HepG2 (cell line): Measurements from ENCODE around the gene PDP2. TPM values are rescaled to one million over a fixed set of nuclear protein-coding genes. Genes with fewer than 3 reads are reported as not detected.

Experiments
- ARNT ChIP-seq: fragments of 450-650 bp; IDR thresholded peaks from 2 replicates; pipeline ENCODE4 v1.6.1; 2017
- MEIS1 ChIP-seq: sonication (generic); formaldehyde crosslinking; IDR thresholded peaks from 2 replicates; pipeline ENCODE4 v1.9.0; 2021; ENCODE audit warnings: mild to moderate bottlenecking, missing genetic modification reagents, moderate library complexity, borderline replicate concordance
- PATZ1 ChIP-seq: sonication (generic); formaldehyde crosslinking; IDR thresholded peaks from 2 replicates; pipeline ENCODE4 v1.4.0; 2020; ENCODE audit warnings: missing genetic modification reagents
- ZBTB10 ChIP-seq: sonication (generic); formaldehyde crosslinking; IDR thresholded peaks from 2 replicates; pipeline ENCODE4 v1.4.0; 2020; ENCODE audit warnings: missing genetic modification reagents, borderline replicate concordance
- ZNF121 ChIP-seq: sonication (generic); formaldehyde crosslinking; IDR thresholded peaks from 2 replicates; pipeline ENCODE4 v1.5.0; 2020; ENCODE audit warnings: mild to moderate bottlenecking, missing genetic modification reagents
- ZNF160 ChIP-seq: sonication (generic); formaldehyde crosslinking; IDR thresholded peaks from 2 replicates; pipeline ENCODE4 v1.8.0; 2022; ENCODE audit warnings: mild to moderate bottlenecking, inconsistent platforms, missing genetic modification reagents
- ZNF335 ChIP-seq: sonication (generic); formaldehyde crosslinking; IDR thresholded peaks from 2 replicates; pipeline ENCODE4 v1.4.0; 2020; ENCODE audit warnings: missing genetic modification reagents
- ZNF501 ChIP-seq: sonication (generic); formaldehyde crosslinking; IDR thresholded peaks from 2 replicates; pipeline ENCODE4 v1.5.1; 2020; ENCODE audit warnings: mild to moderate bottlenecking, moderate library complexity, missing genetic modification reagents
- polyA plus RNA-seq, 8 experiments: library from polyadenylated mRNA; depleted of rRNA in 3 of 8; stranded (reverse) in 7 of 8; unstranded in 1 of 8; fragments of >200 nt; fragmentation: Illumina TruSeq in 4 of 8; extraction: Trizol in 4 of 8; gene quantifications; 2 replicates each; pipeline versions ENCODE4 v1.2.1 to v1.2.3, GENCODE V29; 2011 to 2016; ENCODE audit warnings: low read depth in 4 of 8, missing spikeins in 1 of 8, mixed read lengths in 1 of 8; ENCODE audit not compliant: insufficient read depth in 1 of 8
- total RNA-seq, 5 experiments: library from RNA; depleted of rRNA; stranded (reverse); fragments of >200 nt; fragmentation: Illumina TruSeq; extraction: Trizol; gene quantifications; 2 replicates each; pipeline ENCODE4 v1.2.3, GENCODE V29; 2016; ENCODE audit warnings: low read depth in 1 of 5
- TF ChIP-seq, protein P1 (sequence below): sonication (generic); formaldehyde crosslinking; IDR thresholded peaks from 2 replicates; pipeline ENCODE4 v1.5.0; 2020; ENCODE audit warnings: mild to moderate bottlenecking, missing genetic modification reagents, moderate library complexity
- TF ChIP-seq, protein P2 (sequence below): sonication (generic); formaldehyde crosslinking; IDR thresholded peaks from 2 replicates; pipeline ENCODE4 v1.9.0; 2021; ENCODE audit warnings: mild to moderate bottlenecking, missing genetic modification reagents
- TF ChIP-seq, protein P3 (sequence below): fragments of 450-650 bp; IDR thresholded peaks from 2 replicates; pipeline ENCODE4 v1.6.1; 2016

Gene PDP2
- total and polyA plus RNA-seq, 2 of the 13 experiments (the other 11 are each of a cell fraction or from before 2014, with no cell fraction given): 12.8 to 15.8 TPM

DNA sequence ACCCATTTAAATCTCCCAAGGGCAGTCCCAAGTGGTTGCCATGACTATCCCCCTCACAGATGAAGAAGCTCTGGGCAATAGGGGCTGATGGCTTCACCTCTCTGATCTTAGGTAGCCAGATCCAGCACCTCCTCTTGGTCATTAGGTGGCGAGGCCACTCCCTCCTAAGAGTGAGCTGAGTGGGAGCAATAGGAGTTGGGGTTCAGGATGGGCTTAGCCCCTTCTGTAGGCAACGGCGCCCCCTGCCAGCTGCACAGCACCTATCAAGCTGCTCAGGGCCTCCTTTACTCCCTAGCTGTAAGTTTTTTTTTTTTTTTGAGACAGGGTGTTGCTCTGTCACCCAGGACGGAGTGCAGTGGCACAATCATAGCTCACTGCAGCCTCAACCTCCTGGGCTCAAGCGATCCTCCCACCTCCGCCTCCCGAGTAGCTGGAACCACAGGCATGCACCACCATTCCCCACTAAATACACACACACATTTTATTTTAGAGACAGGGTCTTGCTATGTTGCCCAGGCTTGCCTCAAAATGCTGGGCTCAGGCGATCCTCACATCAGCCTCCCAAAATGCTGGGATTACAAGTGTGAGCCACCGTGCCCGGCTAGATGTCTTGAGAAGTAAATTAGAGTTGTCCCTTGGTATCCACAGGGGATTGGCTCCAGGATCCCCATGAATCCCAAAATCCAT is 48.5 kb downstream of the PDP2 start (continued):
- TF ChIP-seq, protein P1, sequence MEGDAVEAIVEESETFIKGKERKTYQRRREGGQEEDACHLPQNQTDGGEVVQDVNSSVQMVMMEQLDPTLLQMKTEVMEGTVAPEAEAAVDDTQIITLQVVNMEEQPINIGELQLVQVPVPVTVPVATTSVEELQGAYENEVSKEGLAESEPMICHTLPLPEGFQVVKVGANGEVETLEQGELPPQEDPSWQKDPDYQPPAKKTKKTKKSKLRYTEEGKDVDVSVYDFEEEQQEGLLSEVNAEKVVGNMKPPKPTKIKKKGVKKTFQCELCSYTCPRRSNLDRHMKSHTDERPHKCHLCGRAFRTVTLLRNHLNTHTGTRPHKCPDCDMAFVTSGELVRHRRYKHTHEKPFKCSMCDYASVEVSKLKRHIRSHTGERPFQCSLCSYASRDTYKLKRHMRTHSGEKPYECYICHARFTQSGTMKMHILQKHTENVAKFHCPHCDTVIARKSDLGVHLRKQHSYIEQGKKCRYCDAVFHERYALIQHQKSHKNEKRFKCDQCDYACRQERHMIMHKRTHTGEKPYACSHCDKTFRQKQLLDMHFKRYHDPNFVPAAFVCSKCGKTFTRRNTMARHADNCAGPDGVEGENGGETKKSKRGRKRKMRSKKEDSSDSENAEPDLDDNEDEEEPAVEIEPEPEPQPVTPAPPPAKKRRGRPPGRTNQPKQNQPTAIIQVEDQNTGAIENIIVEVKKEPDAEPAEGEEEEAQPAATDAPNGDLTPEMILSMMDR (CRISPR knock-in tag): peak; percentile 83
- TF ChIP-seq, protein P2, sequence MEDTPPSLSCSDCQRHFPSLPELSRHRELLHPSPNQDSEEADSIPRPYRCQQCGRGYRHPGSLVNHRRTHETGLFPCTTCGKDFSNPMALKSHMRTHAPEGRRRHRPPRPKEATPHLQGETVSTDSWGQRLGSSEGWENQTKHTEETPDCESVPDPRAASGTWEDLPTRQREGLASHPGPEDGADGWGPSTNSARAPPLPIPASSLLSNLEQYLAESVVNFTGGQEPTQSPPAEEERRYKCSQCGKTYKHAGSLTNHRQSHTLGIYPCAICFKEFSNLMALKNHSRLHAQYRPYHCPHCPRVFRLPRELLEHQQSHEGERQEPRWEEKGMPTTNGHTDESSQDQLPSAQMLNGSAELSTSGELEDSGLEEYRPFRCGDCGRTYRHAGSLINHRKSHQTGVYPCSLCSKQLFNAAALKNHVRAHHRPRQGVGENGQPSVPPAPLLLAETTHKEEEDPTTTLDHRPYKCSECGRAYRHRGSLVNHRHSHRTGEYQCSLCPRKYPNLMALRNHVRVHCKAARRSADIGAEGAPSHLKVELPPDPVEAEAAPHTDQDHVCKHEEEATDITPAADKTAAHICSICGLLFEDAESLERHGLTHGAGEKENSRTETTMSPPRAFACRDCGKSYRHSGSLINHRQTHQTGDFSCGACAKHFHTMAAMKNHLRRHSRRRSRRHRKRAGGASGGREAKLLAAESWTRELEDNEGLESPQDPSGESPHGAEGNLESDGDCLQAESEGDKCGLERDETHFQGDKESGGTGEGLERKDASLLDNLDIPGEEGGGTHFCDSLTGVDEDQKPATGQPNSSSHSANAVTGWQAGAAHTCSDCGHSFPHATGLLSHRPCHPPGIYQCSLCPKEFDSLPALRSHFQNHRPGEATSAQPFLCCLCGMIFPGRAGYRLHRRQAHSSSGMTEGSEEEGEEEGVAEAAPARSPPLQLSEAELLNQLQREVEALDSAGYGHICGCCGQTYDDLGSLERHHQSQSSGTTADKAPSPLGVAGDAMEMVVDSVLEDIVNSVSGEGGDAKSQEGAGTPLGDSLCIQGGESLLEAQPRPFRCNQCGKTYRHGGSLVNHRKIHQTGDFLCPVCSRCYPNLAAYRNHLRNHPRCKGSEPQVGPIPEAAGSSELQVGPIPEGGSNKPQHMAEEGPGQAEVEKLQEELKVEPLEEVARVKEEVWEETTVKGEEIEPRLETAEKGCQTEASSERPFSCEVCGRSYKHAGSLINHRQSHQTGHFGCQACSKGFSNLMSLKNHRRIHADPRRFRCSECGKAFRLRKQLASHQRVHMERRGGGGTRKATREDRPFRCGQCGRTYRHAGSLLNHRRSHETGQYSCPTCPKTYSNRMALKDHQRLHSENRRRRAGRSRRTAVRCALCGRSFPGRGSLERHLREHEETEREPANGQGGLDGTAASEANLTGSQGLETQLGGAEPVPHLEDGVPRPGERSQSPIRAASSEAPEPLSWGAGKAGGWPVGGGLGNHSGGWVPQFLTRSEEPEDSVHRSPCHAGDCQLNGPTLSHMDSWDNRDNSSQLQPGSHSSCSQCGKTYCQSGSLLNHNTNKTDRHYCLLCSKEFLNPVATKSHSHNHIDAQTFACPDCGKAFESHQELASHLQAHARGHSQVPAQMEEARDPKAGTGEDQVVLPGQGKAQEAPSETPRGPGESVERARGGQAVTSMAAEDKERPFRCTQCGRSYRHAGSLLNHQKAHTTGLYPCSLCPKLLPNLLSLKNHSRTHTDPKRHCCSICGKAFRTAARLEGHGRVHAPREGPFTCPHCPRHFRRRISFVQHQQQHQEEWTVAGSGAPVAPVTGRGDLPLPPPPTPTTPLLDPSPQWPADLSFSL (CRISPR knock-in tag): no peak
- TF ChIP-seq PATZ1 (CRISPR knock-in tag) (no peak), ARNT (no peak), ZBTB10 (CRISPR knock-in tag) (peak; percentile 84; the same call in 1 of the 2 replicates), ZNF160 (CRISPR knock-in tag) (no peak), MEIS1 (no peak), ZNF121 (CRISPR knock-in tag) (peak; percentile 93), ZNF335 (no peak), ZNF501 (CRISPR knock-in tag) (0 out of 2 replicates have a peak, but pooled peaks have one; percentile 16)
- TF ChIP-seq, protein P3, sequence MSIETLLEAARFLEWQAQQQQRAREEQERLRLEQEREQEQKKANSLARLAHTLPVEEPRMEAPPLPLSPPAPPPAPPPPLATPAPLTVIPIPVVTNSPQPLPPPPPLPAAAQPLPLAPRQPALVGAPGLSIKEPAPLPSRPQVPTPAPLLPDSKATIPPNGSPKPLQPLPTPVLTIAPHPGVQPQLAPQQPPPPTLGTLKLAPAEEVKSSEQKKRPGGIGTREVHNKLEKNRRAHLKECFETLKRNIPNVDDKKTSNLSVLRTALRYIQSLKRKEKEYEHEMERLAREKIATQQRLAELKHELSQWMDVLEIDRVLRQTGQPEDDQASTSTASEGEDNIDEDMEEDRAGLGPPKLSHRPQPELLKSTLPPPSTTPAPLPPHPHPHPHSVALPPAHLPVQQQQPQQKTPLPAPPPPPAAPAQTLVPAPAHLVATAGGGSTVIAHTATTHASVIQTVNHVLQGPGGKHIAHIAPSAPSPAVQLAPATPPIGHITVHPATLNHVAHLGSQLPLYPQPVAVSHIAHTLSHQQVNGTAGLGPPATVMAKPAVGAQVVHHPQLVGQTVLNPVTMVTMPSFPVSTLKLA: no peak
